D341Med (cell line): ENCODE data around the gene ASB4.

Experiments
- DNase-seq: peaks from one replicate; pipeline ENCODE4 v3.0.0; 2012; ENCODE audit warnings: low spot score

ASB4 gene

DNA sequence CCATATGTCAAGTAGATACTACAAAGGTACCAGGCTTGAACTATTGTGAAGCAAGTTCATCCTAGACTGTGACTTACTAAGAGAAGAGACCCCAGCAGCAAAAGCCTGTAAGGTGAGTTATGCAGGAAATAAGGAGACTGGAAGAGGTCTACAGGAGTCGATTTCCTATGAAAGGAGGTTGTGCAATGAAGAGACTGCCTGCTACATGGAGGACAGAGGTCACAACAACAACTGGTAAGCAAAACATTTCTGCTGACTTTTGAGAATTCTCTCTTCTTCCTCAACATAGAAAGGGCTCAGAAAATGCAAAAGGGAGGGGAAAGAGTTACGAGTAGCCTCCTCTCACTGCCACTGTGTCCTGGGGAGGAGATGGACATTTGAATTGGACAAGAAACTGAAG is 68.2 kb downstream of the ASB4 start:
- DNase-seq = no peak

DNA sequence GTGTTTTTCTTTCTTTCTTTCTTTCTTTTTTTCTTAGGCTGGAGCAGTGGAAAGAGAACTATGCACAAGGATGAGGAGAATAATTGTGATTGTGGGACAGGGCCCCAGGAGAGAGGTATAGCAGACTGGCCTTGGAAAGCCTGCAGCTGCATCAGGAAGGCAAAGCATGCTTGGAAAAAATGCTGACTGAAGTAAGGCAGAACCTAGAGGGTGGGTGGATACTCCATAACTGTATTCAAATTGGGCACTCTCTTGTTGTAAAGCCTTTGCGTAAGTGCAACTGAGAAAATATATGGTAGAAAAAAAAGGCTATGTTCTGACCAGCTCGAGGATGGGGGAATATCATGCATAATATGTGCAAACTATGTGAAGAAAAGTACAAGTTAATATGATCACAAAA is 71.0 kb downstream of the ASB4 start:
- no peak for DNase-seq

DNA sequence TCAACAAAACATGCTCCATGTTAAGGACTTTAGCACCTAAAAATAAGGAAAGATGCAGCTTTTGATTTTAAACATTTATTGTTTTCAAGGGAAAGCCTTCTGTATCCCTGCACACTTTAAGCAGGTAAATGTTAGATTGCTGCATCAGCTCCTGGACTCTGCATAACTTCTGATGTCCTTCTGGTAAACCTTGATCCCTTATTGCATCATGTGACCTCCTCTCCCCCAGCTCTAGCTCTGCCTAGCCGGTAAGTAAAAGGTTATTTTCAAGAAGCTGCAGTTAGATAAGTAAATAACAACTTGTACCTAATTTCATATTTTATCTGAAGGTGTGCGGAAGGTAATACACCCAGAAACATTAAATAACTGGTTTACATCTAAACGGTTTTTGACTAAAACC is 73.1 kb downstream of the ASB4 start:
- no peak for DNase-seq

DNA sequence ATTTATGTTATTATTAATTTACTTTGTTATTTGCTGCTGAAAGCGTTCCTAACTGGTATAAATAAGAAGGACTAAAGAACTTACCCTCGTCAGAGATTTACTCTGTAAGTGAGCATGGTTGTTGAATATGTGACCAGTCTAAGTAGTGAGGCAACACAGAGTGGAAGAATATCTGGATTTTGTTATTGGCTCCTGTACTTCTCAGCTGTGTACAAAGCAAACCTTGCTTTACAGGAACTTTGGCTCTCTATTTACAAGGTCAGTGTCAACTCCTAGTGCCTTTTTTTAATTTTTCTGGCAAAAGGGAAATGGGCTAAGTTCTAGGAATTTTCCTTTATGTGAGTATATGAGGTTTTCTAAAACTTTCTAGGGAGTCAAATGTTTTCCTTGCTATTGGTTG is 74.9 kb downstream of the ASB4 start:
- DNase-seq = no peak

DNA sequence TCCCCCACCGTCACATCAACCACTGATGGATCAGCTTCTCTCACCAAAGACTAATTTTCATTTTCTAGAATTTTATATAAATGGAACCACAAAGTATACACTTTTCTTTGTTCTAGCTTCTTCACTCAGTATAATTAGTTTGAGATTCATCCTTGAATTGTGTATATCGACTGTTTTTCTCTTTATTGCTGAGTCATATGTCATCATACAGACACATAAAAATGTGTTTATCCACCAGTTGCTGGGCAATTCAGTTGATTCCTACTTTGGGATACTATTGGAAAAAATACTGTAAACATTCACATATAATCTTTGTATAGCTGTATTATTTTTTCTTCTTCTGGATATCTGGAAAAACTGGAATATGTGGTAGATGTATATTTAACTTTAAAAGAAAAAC is 84.0 kb downstream of the ASB4 start:
- DNase-seq = no peak

DNA sequence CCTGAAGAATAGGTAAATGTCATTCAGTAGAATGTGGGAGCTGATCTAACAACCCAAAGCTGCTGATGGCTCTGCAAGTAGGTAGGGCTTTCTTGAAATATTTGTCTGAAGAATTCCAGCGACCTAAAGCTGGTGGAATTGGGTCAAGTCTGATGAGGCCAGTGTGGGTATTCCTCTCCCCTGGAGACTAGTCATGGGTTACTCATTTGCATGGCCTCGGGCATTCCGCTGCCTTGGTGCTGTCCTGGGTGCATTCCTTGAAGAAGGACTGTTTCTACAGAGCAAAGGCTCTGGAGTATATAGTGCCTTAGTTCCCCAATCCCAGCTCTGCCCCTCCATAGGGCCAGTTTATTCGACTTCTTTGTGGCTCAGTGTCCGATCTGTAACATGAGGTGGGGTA is 91.4 kb downstream of the ASB4 start:
- no peak for DNase-seq

DNA sequence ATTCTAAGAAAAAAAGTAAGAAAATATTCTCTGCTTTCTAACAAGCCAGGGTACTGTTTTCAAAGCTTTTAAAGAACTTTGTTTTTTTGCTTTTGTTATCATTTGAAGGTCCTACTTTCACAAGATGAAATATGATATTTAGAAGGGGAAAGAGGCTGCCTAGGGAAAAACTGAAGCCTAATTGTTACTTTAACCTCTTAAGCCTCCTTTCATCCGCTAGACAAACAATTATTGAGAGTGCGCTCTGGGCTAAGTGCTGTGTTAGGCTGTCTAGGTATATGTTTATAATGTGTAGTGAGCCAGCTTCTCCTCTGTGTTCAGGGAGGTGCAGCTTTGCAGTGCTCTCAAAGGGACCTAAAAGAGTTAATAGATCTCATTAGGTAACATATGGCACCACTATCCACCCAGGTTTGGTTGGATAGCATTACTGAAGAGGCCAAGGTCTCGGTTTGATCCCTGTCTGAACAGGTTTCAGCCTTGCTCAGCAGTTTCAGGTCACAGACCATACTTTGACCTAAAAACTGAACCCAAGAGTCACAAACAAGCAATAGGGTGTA is 92.6 kb downstream of the ASB4 start:
- peak; percentile 68 for DNase-seq

DNA sequence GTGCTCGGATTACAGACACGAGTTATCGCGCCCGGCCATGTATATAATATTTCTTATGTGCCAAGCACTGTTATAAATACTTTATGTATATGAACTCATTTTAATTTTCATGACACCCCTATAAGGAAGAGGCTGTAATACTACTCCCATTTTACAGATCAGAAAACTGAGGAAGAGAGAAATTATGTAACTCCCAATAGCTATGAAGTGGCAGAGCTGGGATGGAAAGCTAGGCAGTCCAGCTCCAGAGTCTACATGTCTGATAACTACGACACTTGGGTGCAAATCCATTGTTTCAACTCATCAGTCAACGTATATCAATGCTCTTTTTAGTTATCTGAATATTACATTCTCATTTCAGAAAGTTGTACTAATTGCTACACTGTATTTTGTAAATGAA is 93.6 kb downstream of the ASB4 start:
- DNase-seq = no peak

DNA sequence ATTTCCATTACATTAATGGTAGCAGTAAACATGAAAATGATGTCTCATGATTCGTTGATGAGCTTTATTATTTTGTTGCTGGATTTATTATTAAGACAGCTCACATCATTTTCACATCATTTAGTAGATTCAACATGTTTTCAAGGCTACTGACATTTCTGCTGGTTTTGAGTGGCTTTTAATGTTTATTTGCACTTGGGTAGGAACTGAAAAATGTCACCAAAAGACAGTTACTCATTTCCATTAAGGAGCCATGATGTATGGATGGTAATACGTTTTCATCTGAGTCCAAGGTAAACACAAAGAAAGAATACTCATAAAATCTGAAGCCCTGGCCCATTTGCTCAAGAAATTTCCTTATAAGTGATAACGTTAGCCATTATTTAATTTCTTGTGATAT is 95.7 kb downstream of the ASB4 start:
- no peak for DNase-seq

DNA sequence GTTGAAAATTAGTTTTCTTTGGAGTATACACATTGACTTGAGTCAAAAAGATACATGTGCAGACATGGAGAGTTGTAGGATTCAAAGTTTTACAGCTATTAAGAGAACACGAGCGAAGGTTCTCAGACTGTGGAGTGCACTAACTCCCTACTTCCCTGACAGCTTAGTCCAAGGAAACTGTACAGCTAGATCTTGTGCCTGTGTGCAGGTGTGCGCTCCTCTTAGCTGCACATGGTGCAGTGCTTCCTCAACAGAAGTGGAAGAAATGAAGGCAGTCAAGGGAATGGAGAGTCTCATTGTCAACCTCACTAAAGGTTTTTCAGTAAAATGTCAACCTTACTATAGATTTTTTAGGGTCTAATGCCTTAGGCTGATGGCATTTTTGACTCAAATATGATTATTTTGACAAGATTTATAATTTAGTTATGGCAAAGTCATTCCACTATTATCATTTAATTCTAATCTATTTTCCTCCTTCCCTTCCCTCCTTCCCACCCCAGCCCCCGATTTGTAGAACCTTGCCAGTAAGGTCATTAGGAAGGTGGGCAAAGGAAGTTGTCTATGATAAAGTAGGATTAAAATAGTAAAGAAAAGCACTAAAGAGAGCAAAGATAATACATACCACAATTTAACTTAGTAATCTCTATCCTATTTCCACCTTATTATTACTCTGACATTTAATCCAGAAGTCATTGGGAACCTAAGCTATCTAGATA is 97.0 kb downstream of the ASB4 start:
- DNase-seq = no peak

DNA sequence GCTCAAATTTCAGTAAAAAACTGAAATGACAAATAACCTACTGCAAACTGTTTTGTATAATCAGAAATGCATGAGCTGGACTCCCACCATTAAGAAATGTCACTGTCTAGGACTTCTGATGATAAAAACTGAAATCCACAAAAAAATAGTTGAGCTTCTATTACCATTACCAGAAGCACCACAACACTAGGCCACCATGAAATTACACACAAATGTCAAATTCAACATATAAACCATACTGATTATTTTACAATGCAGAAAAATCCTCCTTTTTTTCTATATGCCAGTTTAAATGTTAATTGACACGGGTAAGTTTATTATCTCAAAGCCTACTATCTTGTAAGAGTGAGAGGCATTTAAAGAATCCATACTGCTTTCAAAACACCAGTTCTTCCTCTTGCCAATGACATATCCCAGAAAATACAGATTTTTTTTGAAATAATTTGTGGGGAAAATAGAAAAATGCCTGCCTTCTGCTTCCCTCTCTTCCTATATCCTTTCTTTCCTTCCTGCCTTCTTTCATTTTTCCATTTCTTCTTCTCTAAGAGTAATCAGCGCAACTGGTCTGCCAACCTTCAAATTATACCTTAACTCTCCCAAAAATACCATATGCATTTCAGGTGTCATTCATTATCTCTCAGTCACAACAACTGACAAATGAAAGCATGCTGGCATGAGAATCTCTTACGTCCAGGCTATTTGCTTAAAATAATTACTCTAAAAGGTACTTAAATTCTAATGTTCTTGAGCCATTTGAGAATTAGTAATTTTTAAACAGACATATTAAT is 98.3 kb downstream of the ASB4 start:
- DNase-seq = no peak

DNA sequence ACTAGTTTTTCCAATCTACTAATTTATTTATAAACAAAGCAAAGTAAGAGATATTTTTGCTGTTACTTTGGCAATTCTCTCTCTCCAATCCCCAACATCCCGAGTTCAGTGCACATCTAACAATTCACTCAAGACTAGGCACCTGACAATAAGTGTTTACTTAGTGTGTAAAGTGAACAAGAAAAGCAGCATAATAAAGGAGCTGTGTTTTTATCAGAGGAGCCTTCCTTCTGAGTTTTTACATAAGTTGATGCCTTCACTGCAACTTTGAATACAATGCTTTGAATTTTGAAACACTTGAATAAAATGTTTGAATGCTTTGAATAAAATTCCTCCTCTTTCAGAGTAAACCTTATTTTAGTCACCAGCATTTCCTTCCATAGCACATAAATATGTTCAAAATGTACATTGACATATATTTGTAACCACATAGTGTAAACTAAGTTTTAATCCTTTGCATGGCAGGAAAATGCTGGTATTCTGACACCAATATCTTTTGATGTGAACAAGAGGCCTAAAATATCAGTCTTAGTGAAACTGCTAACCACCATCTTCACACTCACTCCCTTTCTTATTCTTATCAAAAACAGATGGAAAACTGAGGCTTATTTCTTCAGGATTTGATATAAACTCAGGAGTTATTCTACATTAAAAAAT is 99.2 kb downstream of the ASB4 start:
- DNase-seq = no peak

DNA sequence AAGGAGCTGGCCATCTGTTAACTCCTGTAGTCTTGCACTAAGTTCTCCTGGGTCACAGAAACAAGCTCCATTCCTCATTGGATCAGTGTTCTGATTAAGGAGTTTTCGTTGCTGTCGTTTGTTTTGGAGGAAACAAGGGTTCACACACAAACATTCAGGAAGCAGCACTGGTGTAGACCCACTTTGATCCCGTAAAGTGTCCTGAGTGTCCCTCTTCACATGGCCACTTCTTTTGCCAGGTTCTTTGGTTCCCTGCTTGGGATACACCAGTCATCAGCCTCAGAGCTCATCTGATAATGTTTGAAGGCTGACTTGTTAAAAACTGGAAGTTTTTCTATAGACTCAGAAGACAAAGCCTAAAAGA is 99.7 kb downstream of the ASB4 start:
- no peak for DNase-seq

DNA sequence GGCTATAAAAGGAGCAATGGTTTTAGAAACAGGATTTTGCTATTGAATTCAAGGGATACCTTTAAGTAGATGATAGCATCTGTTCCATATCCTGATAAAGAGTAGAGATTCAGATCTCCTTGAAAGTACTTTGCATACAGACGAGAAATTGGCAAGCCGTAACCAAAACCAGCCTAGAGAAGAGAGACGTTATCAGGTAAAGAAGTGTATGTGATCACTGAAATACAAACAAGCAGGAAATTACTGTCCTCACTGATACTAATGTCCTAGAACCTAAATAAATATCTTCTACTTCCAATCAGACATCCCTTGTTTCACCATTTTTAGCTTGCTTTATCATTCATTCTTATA is 101.2 kb downstream of the ASB4 start:
- no peak for DNase-seq

DNA sequence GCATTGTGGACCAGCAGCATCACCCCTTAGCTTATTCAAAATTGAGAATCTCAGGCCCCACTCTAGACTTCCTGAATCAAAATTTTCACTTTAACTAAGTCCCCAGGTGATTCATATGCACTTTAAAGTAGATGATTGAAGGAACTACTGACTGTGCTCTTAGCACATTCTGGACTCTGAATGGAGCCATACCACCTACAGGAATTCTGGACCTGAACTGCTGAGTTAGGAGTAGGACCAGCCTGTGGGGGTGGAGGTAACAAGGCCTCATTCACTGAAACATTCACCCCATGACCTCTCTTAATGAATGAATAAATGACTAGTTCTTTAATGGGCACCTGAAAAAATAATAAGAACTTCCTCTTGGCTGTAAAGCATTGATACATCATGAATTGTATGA is 103.3 kb downstream of the ASB4 start:
- DNase-seq = no peak

DNA sequence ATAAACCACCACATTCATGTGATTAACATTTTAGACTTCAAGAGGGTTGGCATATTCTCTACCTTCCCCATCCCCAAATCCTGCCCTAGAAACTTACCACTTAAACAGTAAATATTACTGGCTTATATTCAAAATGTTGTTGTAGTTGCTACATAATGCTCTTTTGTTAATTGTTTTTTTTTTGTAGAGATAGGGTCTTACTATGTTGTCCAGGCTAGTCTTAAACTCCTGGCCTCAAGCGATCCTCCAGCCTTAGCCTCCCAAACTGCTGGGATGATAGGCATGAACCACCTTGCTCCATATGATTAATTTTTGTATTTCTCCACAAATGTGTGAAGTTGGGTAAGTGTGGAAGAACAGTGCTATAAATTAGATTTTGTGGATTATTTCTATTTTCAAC is 104.0 kb downstream of the ASB4 start:
- DNase-seq = no peak
